ENCODE measurements around the gene TEX51. TPM values are rescaled to one million over a fixed set of nuclear protein-coding genes. Genes with fewer than 3 reads are reported as not detected.

Gene TEX51
- polyA plus RNA-seq, 1 of the 3 experiments (the other 2 are of a cell fraction) = not detected

DNA sequence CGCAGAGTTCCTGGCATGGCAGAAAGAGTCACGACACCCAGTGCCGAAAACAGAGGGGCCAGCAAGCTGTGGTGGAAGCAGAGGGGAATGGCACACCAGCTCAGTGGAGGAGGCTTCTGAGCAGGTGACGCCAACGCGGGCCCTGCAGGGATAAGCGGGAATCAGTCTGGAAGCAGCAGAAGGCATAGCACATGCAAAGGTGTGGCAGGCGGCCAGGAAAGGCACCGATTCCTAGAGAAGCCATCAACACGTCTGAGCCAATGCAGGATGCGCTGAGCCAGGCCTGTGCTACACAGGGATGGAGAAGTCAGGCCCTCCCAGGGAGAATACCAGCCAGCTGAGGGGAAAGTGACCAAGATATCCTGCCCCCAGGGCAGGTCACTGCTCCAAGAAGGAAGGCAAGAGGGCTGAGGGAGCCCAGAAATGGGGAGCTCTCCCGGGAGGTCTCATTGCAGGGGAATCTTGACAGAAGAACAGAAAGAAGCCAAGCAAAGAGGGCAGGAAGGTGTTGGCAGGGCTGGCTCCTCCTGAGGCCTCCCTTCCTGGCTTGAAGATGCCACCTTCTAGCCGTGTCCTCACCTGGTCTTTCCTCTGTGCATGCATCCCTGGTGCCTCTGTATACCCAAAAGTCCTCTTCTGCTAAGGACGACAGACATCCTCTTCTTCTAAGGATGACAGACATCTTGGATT, 16.3 kb downstream of the TEX51 start:
- no peaks in the 10 kb centered on the region for H3K36me3 ChIP-seq (replicated peaks in 1 of 2; ENCODE audit: control insufficient read depth in 1 of 2, insufficient read depth in 2 of 2, low read length in 1 of 2)
- no peak overlapping the region for H3K4me3 ChIP-seq (ENCODE audit: low read depth in 2 of 2, low read length in 1 of 2)
- ChIA-PET POLR2A (no interaction called here), CTCF (interaction anchor here (1.3 kb wide), 1 partner anchor 57 kb away, joined by 3 read pairs; no protein-coding TSS in a partner anchor)
- no peak overlapping the region for H3K27ac ChIP-seq (ENCODE audit: low read depth in 2 of 2, low read length in 1 of 2)
- H3F3A ChIP-seq (replicated peaks; ENCODE audit: insufficient read depth) = no peaks in the 10 kb centered on the region
- H3K9me3 ChIP-seq = no peaks in the 10 kb centered on the region
- no peaks in the 10 kb centered on the region for H3K79me2 ChIP-seq (ENCODE audit: insufficient read depth)
- no peaks in the 10 kb centered on the region for H3K27me3 ChIP-seq (ENCODE audit: insufficient read depth)
- no peaks in the 10 kb centered on the region; a peak in 1 of 4 replicates for H3K4me1 ChIP-seq (ENCODE audit: control insufficient read depth in 1 of 2, insufficient read depth in 2 of 2, low read depth in 1 of 2, low read length in 1 of 2)
- no peaks in the 10 kb centered on the region for H4K20me1 ChIP-seq (ENCODE audit: insufficient read depth)
- no peak overlapping the region for H3K9ac ChIP-seq
- no peaks in the 10 kb centered on the region for H3K9me2 ChIP-seq
- 43% methylated on average over 14 of the region's 14 CpGs for WGBS (ENCODE audit: low lambda C conversion rate)
- TF ChIP-seq, protein P1, sequence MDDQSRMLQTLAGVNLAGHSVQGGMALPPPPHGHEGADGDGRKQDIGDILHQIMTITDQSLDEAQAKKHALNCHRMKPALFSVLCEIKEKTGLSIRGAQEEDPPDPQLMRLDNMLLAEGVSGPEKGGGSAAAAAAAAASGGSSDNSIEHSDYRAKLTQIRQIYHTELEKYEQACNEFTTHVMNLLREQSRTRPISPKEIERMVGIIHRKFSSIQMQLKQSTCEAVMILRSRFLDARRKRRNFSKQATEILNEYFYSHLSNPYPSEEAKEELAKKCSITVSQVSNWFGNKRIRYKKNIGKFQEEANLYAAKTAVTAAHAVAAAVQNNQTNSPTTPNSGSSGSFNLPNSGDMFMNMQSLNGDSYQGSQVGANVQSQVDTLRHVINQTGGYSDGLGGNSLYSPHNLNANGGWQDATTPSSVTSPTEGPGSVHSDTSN (IDR thresholded peaks at IDR 0.05) = no peak
- no peak for TF ChIP-seq RXRA (IDR thresholded peaks at IDR 0.05; ENCODE audit: borderline replicate concordance, low read depth)
- no peak for TF ChIP-seq RFX5 (IDR thresholded peaks at IDR 0.05; ENCODE audit: low read length)
- TF ChIP-seq, protein P2, sequence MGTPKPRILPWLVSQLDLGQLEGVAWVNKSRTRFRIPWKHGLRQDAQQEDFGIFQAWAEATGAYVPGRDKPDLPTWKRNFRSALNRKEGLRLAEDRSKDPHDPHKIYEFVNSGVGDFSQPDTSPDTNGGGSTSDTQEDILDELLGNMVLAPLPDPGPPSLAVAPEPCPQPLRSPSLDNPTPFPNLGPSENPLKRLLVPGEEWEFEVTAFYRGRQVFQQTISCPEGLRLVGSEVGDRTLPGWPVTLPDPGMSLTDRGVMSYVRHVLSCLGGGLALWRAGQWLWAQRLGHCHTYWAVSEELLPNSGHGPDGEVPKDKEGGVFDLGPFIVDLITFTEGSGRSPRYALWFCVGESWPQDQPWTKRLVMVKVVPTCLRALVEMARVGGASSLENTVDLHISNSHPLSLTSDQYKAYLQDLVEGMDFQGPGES (IDR thresholded peaks at IDR 0.05; ENCODE audit: low read depth, low read length) = no peak
- TF ChIP-seq, protein P3, sequence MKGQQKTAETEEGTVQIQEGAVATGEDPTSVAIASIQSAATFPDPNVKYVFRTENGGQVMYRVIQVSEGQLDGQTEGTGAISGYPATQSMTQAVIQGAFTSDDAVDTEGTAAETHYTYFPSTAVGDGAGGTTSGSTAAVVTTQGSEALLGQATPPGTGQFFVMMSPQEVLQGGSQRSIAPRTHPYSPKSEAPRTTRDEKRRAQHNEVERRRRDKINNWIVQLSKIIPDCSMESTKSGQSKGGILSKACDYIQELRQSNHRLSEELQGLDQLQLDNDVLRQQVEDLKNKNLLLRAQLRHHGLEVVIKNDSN (IDR thresholded peaks at IDR 0.05; ENCODE audit: borderline replicate concordance, low read depth) = no peak
- TF ChIP-seq SMC3 (IDR thresholded peaks at IDR 0.05; ENCODE audit: low read depth, low read length) = no peak
- no peak for TF ChIP-seq TCF12 (IDR thresholded peaks at IDR 0.05)
- TF ChIP-seq YY1 (IDR thresholded peaks at IDR 0.05; ENCODE audit: low read depth) = no peak
- no peak for TF ChIP-seq RCOR1 (IDR thresholded peaks at IDR 0.05; ENCODE audit: low read length)
- no peak for TF ChIP-seq MXI1 (IDR thresholded peaks at IDR 0.05; ENCODE audit: low read depth, low read length)
- DNase-seq = no peak
- no peak overlapping the region for H2AFZ ChIP-seq (ENCODE audit: low read depth)
- H3K4me2 ChIP-seq = no peak overlapping the region

DNA sequence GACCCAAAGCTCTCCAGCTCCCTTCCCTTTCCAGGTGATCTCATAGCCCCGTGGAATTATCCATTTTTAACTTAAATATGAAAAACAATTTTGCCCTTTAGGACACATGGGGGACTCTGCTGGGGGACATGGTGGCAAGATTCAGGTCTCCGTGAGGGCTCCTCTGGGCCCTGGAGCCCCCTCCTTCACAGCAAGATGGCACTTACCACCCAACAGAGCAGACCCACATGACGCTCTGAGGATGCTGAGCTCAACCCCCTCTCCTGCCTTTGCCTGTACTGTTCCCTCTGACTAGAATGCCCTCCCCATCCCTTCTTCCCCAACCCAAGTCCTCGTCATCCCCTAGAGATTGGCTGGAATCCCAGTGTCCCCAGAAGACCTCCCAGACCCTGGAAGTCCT, 17.2 kb downstream of the TEX51 start:
- no peaks in the 10 kb centered on the region for H3K36me3 ChIP-seq (replicated peaks in 1 of 2; ENCODE audit: control insufficient read depth in 1 of 2, insufficient read depth in 2 of 2, low read length in 1 of 2)
- H3K27me3 ChIP-seq (ENCODE audit: insufficient read depth) = no peaks in the 10 kb centered on the region
- H2AFZ ChIP-seq (ENCODE audit: low read depth) = no peak overlapping the region
- 18% methylated on average over 4 of the region's 4 CpGs for whole genome bisulfite sequencing (ENCODE audit: low lambda C conversion rate)
- H3K4me1 ChIP-seq (ENCODE audit: control insufficient read depth in 1 of 2, insufficient read depth in 2 of 2, low read depth in 1 of 2, low read length in 1 of 2) = no peaks in the 10 kb centered on the region; a peak in 1 of 4 replicates
- H3K79me2 ChIP-seq (ENCODE audit: insufficient read depth) = no peaks in the 10 kb centered on the region
- H3K4me3 ChIP-seq (ENCODE audit: low read depth in 2 of 2, low read length in 1 of 2) = no peak overlapping the region
- DNase-seq = no peak
- POLR2A ChIA-PET = no interaction called here
- H3F3A ChIP-seq (replicated peaks; ENCODE audit: insufficient read depth) = no peaks in the 10 kb centered on the region
- no peak for TF ChIP-seq RCOR1 (IDR thresholded peaks at IDR 0.05; ENCODE audit: low read length)
- TF ChIP-seq, protein P4, sequence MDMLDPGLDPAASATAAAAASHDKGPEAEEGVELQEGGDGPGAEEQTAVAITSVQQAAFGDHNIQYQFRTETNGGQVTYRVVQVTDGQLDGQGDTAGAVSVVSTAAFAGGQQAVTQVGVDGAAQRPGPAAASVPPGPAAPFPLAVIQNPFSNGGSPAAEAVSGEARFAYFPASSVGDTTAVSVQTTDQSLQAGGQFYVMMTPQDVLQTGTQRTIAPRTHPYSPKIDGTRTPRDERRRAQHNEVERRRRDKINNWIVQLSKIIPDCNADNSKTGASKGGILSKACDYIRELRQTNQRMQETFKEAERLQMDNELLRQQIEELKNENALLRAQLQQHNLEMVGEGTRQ (IDR thresholded peaks at IDR 0.05; ENCODE audit: borderline replicate concordance, low read depth, low read length) = no peak
- no peak overlapping the region for H3K4me2 ChIP-seq
- H3K9ac ChIP-seq = no peak overlapping the region
- H4K20me1 ChIP-seq (ENCODE audit: insufficient read depth) = no peaks in the 10 kb centered on the region
- H3K9me2 ChIP-seq = no peaks in the 10 kb centered on the region
- H3K27ac ChIP-seq (ENCODE audit: low read depth in 2 of 2, low read length in 1 of 2) = no peak overlapping the region
- H3K9me3 ChIP-seq = no peaks in the 10 kb centered on the region
- CTCF ChIA-PET = no interaction called here

Data from SK-N-SH (cell line).